Subcutaneous adipose tissue (tissue), 4 donors: ENCODE results near the gene ANKS1B. TPM values are rescaled to one million over a fixed set of nuclear protein-coding genes. Genes with fewer than 3 reads are reported as not detected.

Source experiments
- CTCF ChIP-seq: fragments of 450-650 bp; IDR thresholded peaks from one replicate; pipeline ENCODE4 v1.5.1; 2016; ENCODE audit warnings: low read depth, mild to moderate bottlenecking, control low read depth, antibody characterized with exemption, moderate library complexity
- total RNA-seq, 4 donors: library from RNA; depleted of rRNA; stranded (reverse); fragments of >200 nt; gene quantifications; one replicate each; pipeline ENCODE4 v1.1.0, GENCODE V29; 2016

Gene ANKS1B
- total RNA-seq, 4 donors from 2014 or later, result 4.5 to 15.4 (median 10.1) TPM

GRCh38 chr12:99523853-99524252 lies 460.9 kb downstream of the ANKS1B start:
- TF ChIP-seq CTCF, result no peak

- TF ChIP-seq CTCF, result no peak
These were observed 462.3 kb downstream of the ANKS1B start for GRCh38 chr12:99522456-99522855.

- TF ChIP-seq CTCF, result no peak
These were observed 463.1 kb downstream of the ANKS1B start for GRCh38 chr12:99521664-99522063.

GRCh38 chr12:99513066-99513465 lies 471.7 kb downstream of the ANKS1B start:
- TF ChIP-seq CTCF, result no peak

- TF ChIP-seq CTCF, result no peak
These were observed 478.9 kb downstream of the ANKS1B start for GRCh38 chr12:99505805-99506204.

GRCh38 chr12:99498756-99499155 lies 486.0 kb downstream of the ANKS1B start:
- TF ChIP-seq CTCF, result no peak

- TF ChIP-seq CTCF, result no peak
These were observed 488.9 kb downstream of the ANKS1B start for GRCh38 chr12:99495799-99496198.
